H9 (cell line): ENCODE measurements around the gene LMOD1. TPM values are rescaled to one million over a fixed set of nuclear protein-coding genes. Genes with fewer than 3 reads are reported as not detected.

ENCODE experiments used
- DNase-seq: peaks from one replicate; pipeline ENCODE4 v3.0.0-alpha.2; 2017
- H2AFZ ChIP-seq: one replicate; pipeline ENCODE4 v1.6.1; 2013; ENCODE audit warnings: mild to moderate bottlenecking, low read length, control low read depth, moderate library complexity
- H2AK5ac ChIP-seq: 2 replicates; pipeline ENCODE4 v1.6.1; 2013; ENCODE audit warnings: low read length, control low read depth, mixed read lengths; ENCODE audit not compliant: insufficient read length
- H2BK120ac ChIP-seq: one replicate; pipeline ENCODE4 v1.6.1; 2013; ENCODE audit warnings: low read depth, mild to moderate bottlenecking, low read length, control low read depth, inconsistent platforms; ENCODE audit not compliant: poor library complexity, severe bottlenecking
- H2BK12ac ChIP-seq: 2 replicates; pipeline ENCODE4 v1.6.1; 2013; ENCODE audit warnings: low read length, control low read depth, mixed read lengths, low read depth; ENCODE audit not compliant: insufficient read length
- H2BK15ac ChIP-seq: 2 replicates; pipeline ENCODE4 v1.6.1; 2013; ENCODE audit warnings: low read depth, low read length, control low read depth
- H2BK20ac ChIP-seq: one replicate; pipeline ENCODE4 v1.6.1; 2013; ENCODE audit warnings: low read depth, mild to moderate bottlenecking, low read length, control low read depth, inconsistent platforms; ENCODE audit not compliant: poor library complexity, severe bottlenecking
- H2BK5ac ChIP-seq: 2 replicates; pipeline ENCODE4 v1.6.1; 2013; ENCODE audit warnings: low read length, control low read depth, mixed read lengths; ENCODE audit not compliant: insufficient read length
- H3K14ac ChIP-seq: 2 replicates; pipeline ENCODE4 v1.6.1; 2013; ENCODE audit warnings: low read length, control low read depth; ENCODE audit not compliant: insufficient read depth
- H3K18ac ChIP-seq: 2 replicates; pipeline ENCODE4 v1.6.1; 2013; ENCODE audit warnings: low read depth, mild to moderate bottlenecking, mixed read lengths, low read length, control low read depth; ENCODE audit not compliant: insufficient read length
- H3K23ac ChIP-seq: 2 replicates; pipeline ENCODE4 v1.6.1; 2013; ENCODE audit warnings: low read length, control low read depth, mixed read lengths, low read depth; ENCODE audit not compliant: insufficient read length
- H3K23me2 ChIP-seq: 2 replicates; pipeline ENCODE4 v1.6.1; 2013; ENCODE audit warnings: low read depth, mild to moderate bottlenecking, mixed read lengths, low read length, control low read depth; ENCODE audit not compliant: insufficient read length, poor library complexity, severe bottlenecking
- H3K27ac ChIP-seq: 2 replicates; pipeline ENCODE4 v1.5.1; 2013; ENCODE audit warnings: low read length, control low read depth, mixed read lengths, low read depth; ENCODE audit not compliant: insufficient read length
- H3K27me3 ChIP-seq: 2 replicates; pipeline ENCODE4 v1.6.1; 2013; ENCODE audit warnings: low read length, control low read depth, inconsistent platforms; ENCODE audit not compliant: insufficient read depth
- H3K4ac ChIP-seq: 2 replicates; pipeline ENCODE4 v1.6.1; 2013; ENCODE audit warnings: low read depth, mild to moderate bottlenecking, control low read depth, inconsistent platforms, low read length, moderate library complexity
- H3K4me1 ChIP-seq: 2 replicates; pipeline ENCODE4 v1.6.1; 2013; ENCODE audit warnings: low read length, control low read depth, inconsistent platforms; ENCODE audit not compliant: insufficient read depth
- H3K4me2 ChIP-seq: 2 replicates; pipeline ENCODE4 v1.6.1; 2013; ENCODE audit warnings: low read length, control low read depth, mixed read lengths; ENCODE audit not compliant: insufficient read length, insufficient read depth
- H3K56ac ChIP-seq: 2 replicates; pipeline ENCODE4 v1.6.1; 2013; ENCODE audit warnings: low read depth, mild to moderate bottlenecking, mixed read lengths, low read length, control low read depth; ENCODE audit not compliant: insufficient read length
- H3K79me1 ChIP-seq: 2 replicates; pipeline ENCODE4 v1.6.1; 2013; ENCODE audit warnings: low read depth, mild to moderate bottlenecking, moderate library complexity, low read length, control low read depth, inconsistent platforms; ENCODE audit not compliant: insufficient read depth, poor library complexity, severe bottlenecking
- H3K79me2 ChIP-seq: 2 replicates; pipeline ENCODE4 v1.6.1; 2013; ENCODE audit warnings: low read length, control low read depth, inconsistent platforms; ENCODE audit not compliant: insufficient read depth
- H3K9ac ChIP-seq: 2 replicates; pipeline ENCODE4 v1.6.1; 2013; ENCODE audit warnings: low read length, control low read depth, mixed read lengths; ENCODE audit not compliant: insufficient read length; ENCODE audit errors: extremely low read depth
- H3K9me3 ChIP-seq: one replicate; pipeline ENCODE4 v1.6.1; 2013; ENCODE audit warnings: low read depth, low read length, inconsistent platforms; ENCODE audit not compliant: control insufficient read depth
- H3T11ph ChIP-seq: one replicate; pipeline ENCODE4 v1.6.1; 2013; ENCODE audit warnings: mild to moderate bottlenecking, low read length, control low read depth, inconsistent platforms
- H4K20me1 ChIP-seq: one replicate; pipeline ENCODE4 v1.6.1; 2013; ENCODE audit not compliant: control insufficient read depth, insufficient read length, insufficient read depth
- H4K5ac ChIP-seq: 2 replicates; pipeline ENCODE4 v1.6.1; 2013; ENCODE audit warnings: low read depth, mild to moderate bottlenecking, mixed read lengths, low read length, control low read depth; ENCODE audit not compliant: insufficient read length
- H4K8ac ChIP-seq: replicated peaks from 2 replicates; pipeline ENCODE4 v1.6.1; 2013; ENCODE audit warnings: low read length, control low read depth, mixed read lengths, low read depth; ENCODE audit not compliant: insufficient read length
- H4K91ac ChIP-seq: 2 replicates; pipeline ENCODE4 v1.6.1; 2013; ENCODE audit warnings: low read depth, mild to moderate bottlenecking, moderate library complexity, mixed read lengths, low read length, control low read depth; ENCODE audit not compliant: insufficient read length
- H3K27ac Mint-ChIP-seq, 3 experiments: 2 replicates in 2 of 3; 3 replicates in 1 of 3; pipeline ENCODE4 v1.8.0; 2020 to 2021; ENCODE audit warnings: mixed read lengths in 3 of 3, mild to moderate bottlenecking in 1 of 3, moderate library complexity in 1 of 3
- H3K27me3 Mint-ChIP-seq: 2 replicates; pipeline ENCODE4 v1.8.0; 2021; ENCODE audit warnings: low read depth, mild to moderate bottlenecking, moderate library complexity, mixed read lengths
- H3K36me3 Mint-ChIP-seq, 3 experiments: 2 replicates in 2 of 3; 3 replicates in 1 of 3; pipeline ENCODE4 v1.8.0; 2020 to 2021; ENCODE audit warnings: low read depth in 3 of 3, mixed read lengths in 3 of 3; ENCODE audit not compliant: insufficient read depth in 1 of 3
- H3K4me1 Mint-ChIP-seq, 2 experiments: 2 replicates each; pipeline ENCODE4 v1.8.0; 2020; ENCODE audit warnings: mixed read lengths in 2 of 2
- H3K4me3 Mint-ChIP-seq, 2 experiments: 2 replicates in 1 of 2; 3 replicates in 1 of 2; pipeline ENCODE4 v1.8.0; 2020 to 2021; ENCODE audit warnings: mild to moderate bottlenecking in 2 of 2, mixed read lengths in 2 of 2, moderate library complexity in 1 of 2
- H3K9me3 Mint-ChIP-seq, 2 experiments: 2 replicates in 1 of 2; 3 replicates in 1 of 2; pipeline ENCODE4 v1.8.0; 2020; ENCODE audit warnings: mild to moderate bottlenecking in 2 of 2, mixed read lengths in 2 of 2, moderate library complexity in 1 of 2
- CTCF ChIP-seq: fragments of 200-600 bp; sonication (generic); conservative IDR thresholded peaks from 3 replicates; pipeline ENCODE4 v1.8.0; 2021; ENCODE audit warnings: antibody characterized with exemption, mild to moderate bottlenecking
- WGBS: extraction: QIAGEN DNeasy Blood & Tissue Kit; methylation state at CpG from one replicate; pipeline ENCODE4 v1.1.7; 2013; ENCODE audit warnings: missing lambda C conversion rate, low lambda C conversion rate, mixed read lengths; ENCODE audit not compliant: insufficient read length; ENCODE audit errors: extremely low coverage; 5-methylcytosine and 5-hydroxymethylcytosine counted together
- total RNA-seq: library from RNA; stranded (reverse); gene quantifications from 2 replicates; pipeline ENCODE4 v1.2.1, GENCODE V29; 2021

LMOD1 gene
- total RNA-seq, 1 experiment from 2014 or later: 0.31 TPM

- no peak overlapping the region for H2AFZ ChIP-seq
- H3K18ac ChIP-seq: no peak overlapping the region
- no peak overlapping the region for H2BK12ac ChIP-seq
- H3K23me2 ChIP-seq: no peaks in the 10 kb centered on the region
- Mint-ChIP-seq H3K4me1 (peaks cover 0 to 3% of the 10 kb centered on the region in 2 experiments; a peak in 1 of 4 replicates), H3K27me3 (no peaks in the 10 kb centered on the region; the same call in 1 of the 2 replicates), H3K36me3 (no peaks in the 10 kb centered on the region), H3K4me3 (no peak overlapping the region), H3K27ac (no peak overlapping the region), H3K9me3 (no peaks in the 10 kb centered on the region)
- TF ChIP-seq CTCF: no peak
- no peak overlapping the region for H3T11ph ChIP-seq
- H2BK120ac ChIP-seq: no peak overlapping the region
- no peaks in the 10 kb centered on the region for H3K4me1 ChIP-seq
- no peaks in the 10 kb centered on the region for H3K79me2 ChIP-seq
- no peaks in the 10 kb centered on the region for H4K20me1 ChIP-seq
- H3K9ac ChIP-seq: no peak overlapping the region
- no CpG with 5 or more reads among the region's 2 CpGs for WGBS
- no peak overlapping the region for H3K56ac ChIP-seq
- no peak overlapping the region for H4K8ac ChIP-seq
- no peak overlapping the region for H3K14ac ChIP-seq
- no peaks in the 10 kb centered on the region for H3K79me1 ChIP-seq
- H3K27ac ChIP-seq: no peak overlapping the region
- no peak overlapping the region for H2BK15ac ChIP-seq
- H3K9me3 ChIP-seq: no peaks in the 10 kb centered on the region
- H3K4ac ChIP-seq: no peak overlapping the region
- no peak overlapping the region for H3K23ac ChIP-seq
- H2BK20ac ChIP-seq: no peak overlapping the region
- no peaks in the 10 kb centered on the region for H3K27me3 ChIP-seq
- H4K5ac ChIP-seq: no peak overlapping the region
- no peak for DNase-seq
- no peak overlapping the region for H4K91ac ChIP-seq
- no peak overlapping the region for H2AK5ac ChIP-seq
- H2BK5ac ChIP-seq: no peak overlapping the region
- no peak overlapping the region for H3K4me2 ChIP-seq
Measured at GRCh38 chr1:201925301-201925567, 21.1 kb downstream of the LMOD1 start.
